HG03575 (cell line): ENCODE measurements around the gene PBRM1.

Experiments used
- ATAC-seq: cut with Tn5 transposase; IDR thresholded peaks from one replicate; pipeline ENCODE4 v1.9.1; 2021; ENCODE audit not compliant: unreplicated experiment, insufficient number of reproducible peaks, low FRiP score; ENCODE audit errors: extremely low read depth

PBRM1 gene

DNA sequence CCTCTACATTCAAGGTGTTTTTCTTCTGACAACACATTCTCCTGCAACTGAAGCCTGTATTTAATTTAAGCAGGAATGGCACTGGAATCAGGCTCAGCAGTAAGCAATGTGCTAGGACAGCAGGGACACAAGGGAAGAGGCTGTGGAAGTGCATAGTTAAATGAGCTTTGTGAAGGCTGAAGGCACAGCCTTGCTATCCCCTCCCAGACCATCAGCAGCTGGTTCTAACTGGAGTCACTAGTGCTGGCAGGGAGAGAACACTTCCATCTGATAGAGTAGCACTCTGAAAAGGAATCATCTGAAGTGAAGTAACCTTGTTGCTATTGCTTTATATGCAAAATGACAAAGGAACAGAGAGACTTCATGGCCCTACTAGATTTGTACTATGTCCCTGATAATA is 134.6 kb downstream of the PBRM1 start:
- ATAC-seq, result no peak

DNA sequence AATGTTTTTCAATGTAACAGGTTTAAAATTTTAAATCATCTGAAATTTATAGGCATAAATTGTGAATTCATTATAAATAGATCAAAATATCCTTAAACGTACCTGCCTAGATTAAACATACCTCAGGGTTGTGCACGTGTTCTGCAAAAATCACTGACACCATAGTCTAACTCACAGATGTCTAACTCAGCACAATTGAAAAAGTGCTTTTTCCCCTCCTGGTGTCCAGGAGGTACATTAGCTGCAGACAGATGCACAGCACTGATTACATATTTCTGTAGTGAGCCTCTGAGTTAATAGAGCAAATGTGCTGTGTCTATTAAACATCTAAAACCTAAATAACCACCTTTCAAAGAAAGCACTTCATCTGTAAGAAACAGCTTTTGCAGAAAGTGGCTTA is 138.6 kb downstream of the PBRM1 start:
- ATAC-seq, result no peak

DNA sequence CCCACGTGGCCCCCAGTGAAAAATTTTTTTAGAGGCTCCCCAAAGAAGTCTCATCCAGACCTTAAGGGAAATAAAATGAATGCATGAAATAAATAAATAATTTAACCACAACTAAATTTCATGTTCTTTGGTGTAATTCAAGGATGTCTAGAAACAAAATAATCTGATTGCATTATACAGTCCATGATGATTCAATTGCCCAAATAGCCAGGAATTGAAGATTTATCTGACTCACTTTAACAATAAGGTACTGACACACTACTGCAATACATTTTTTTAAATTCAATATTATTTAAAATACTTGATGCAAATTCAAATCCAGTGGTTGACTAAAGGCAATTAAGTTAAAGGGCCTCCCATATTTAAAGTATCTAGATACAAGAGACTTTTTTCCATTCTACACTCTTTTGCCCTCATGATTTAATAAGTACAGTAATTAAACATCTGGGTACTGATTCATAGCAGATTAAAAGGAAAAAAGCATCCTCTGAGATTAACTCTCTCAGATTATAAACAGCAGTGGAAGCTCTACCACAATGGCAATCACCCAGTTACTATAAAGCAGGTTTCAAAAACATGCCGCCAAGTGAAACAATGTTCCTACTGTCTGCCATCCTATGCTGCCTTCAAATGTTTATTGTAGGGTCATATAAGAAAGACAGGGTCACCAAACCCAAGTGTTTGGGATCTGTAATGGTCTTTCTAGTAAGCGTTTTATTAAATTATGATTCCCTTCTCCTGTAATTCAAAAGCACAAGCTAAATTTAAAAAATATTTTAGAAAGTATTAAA is 139.4 kb downstream of the PBRM1 start:
- no peak for ATAC-seq

DNA sequence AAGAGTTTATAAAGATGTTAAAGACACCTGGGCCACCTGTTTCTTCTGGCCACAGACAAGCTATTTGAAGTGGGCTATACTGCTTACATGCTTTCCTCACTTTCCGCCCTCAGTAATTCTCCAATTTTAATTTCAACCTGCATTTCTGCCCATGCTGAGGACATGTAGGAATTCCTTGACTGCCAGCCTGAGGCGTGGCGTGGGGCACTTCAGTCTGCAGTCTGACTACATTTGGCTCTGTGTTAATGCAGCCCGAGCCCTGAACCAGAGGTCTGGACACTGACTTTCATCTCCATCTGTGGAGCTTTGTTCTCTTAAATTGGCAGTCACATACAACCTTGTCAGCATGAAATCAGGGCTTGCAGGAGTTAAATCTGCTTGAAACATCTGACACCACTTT is 140.8 kb downstream of the PBRM1 start:
- ATAC-seq, result no peak

DNA sequence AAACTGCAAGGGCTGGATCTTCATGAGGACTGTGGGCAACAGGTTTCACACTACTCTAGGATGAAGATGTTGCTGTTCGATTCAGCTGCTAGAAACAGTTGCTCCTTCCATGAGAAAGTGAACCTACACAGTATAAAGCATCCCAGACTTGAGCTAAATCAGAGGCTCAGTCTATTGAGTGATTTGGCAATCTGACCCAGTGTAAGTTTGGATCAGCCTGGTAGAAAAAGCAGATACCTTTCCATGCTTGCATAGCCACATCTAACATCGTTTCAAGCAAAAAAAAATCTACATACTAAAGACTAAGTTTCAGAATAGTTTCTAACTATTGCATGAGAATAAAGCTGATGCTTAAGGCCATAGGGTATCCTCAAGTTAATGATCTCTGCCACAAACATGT is 144.7 kb downstream of the PBRM1 start:
- ATAC-seq, result no peak

DNA sequence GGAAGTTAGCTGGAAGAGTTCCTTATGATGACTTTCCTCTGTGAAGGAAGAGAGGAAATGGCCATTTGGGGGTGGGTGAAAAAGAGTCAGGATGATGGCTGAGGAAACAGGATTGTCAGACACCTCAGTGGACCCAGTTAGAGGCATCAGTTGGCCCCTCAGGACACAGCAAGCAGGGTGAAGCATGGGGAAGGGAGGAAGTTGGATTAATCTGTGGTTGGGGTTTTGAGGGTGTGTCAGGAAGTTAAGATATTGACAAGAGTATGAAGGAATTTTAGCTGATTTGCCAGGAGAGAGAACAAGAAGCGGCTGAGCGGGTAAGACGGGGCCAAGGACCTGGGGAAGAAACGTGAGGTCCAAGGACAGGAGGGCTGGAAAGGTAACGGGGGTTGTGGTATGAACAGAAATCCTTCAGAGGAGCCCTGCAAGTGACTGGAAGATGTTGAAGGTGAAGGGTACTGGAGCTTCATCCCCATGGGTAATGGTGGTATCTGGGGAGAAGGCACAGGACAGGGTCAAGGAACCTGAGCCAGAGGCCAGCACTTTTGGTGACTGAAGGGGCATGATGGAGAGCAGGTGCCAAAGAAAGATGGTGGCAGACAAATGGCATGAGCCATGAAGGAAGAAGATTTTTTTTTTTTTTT is 146.6 kb downstream of the PBRM1 start:
- no peak for ATAC-seq

DNA sequence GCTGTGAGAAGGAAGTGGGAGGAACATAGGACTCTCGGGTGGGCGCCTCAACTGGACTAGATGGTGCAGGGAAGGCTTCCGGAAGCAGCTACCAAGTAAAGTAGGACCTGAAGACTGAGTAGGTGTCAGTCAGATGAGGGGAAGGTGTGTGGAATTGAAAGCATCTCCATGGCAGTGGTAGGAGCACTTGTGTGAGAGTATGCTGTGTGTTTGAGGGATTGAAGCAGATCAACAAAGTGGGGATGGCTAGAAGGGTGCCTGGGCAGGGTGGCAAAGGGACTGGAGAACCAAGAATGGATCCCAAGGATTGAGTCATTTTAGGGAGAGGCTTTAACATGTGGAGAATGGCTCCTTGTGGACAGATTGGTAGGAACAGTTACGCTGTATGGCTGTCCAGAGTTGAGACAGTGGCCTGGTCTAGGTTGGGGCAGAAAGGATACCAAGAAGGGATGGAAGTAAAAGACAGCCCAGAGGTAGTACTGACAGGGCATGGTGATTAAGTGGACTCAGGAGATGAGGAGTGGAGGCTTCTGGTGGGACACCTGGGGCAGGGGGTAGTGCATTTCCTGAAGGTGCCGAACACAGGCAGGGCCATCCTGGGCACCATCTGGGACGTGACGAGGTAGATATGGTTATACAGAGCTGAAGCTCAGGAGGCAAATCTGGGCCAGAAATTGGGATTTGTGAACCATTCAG is 147.8 kb downstream of the PBRM1 start:
- no peak for ATAC-seq

DNA sequence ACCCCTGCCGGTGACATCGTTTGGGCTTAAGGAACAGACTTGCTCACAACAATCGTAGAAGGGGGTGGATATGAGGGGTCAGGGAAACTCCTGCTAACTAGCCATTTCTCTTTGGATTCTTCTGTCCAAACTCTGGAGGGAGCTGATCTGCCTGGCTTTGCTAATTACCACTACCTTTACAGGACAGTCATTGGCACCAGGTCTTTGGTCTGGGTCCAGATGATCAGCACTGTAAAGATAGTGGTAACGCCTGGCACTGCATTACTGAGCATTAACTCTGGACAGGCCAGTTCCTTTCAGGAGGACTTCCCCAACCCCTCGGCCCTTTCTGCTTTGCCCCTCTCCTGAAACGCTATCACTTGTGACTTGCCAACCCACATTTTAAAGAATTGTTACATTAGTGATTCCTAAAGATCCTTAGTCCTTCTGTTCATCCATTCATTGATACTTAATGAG is 148.5 kb downstream of the PBRM1 start:
- ATAC-seq, result no peak

DNA sequence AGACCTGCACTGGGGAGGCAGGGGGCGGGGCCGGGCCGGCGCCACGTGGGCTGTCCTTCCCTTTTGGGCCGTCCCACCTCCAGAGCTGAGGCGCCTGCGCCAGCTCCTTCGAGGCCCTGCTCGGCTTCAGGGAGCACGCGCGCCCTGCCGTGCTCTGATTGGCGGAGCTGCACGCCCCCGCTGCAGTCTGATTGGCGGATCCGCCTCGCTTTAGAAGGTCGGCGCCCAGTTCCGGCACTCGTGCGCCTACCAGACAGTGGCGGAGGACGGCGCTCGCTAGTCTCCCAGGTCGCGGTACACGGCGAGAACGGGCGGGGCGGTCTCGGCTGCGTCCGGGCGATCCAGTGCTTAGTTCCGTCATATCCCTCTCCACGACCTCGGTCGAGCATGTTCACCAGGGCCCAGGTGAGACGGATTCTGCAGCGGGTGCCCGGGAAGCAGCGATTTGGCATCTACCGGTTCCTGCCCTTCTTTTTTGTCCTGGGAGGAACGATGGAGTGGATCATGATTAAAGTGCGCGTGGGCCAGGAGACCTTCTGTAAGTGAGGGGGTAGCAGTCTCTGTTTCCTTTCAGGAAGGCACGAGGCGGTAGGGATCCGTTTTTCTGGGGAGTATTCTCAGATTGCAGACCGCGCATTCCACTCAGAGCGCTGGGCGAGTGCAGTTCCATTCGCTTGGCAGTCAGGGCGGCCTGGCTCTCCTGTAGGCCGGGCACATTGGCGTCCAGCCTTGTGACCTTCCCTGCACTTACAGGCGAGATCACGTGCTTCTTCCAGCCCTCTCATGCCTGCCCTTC is 149.1 kb downstream of the PBRM1 start, which contains the start of gene UQCC5:
Gene UQCC5, plus strand, starts transcription at position 237 of the 796 bp plus-strand sequence. Its CDS starts 151 bp downstream, at position 388.
- peak; percentile 82 for ATAC-seq

DNA sequence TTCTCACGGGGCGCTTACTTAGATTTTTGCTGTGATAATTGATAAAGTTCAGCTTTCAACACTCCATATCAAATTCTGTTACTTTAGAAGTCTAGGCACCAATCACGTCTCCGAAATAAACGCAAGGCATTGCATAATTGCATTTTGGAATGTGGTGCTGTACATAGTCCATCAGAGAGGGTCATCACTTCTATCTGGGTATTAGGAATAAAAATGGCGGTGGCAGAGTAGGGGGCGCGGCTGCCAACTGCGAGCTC is 149.7 kb downstream of the PBRM1 start:
- no peak for ATAC-seq

DNA sequence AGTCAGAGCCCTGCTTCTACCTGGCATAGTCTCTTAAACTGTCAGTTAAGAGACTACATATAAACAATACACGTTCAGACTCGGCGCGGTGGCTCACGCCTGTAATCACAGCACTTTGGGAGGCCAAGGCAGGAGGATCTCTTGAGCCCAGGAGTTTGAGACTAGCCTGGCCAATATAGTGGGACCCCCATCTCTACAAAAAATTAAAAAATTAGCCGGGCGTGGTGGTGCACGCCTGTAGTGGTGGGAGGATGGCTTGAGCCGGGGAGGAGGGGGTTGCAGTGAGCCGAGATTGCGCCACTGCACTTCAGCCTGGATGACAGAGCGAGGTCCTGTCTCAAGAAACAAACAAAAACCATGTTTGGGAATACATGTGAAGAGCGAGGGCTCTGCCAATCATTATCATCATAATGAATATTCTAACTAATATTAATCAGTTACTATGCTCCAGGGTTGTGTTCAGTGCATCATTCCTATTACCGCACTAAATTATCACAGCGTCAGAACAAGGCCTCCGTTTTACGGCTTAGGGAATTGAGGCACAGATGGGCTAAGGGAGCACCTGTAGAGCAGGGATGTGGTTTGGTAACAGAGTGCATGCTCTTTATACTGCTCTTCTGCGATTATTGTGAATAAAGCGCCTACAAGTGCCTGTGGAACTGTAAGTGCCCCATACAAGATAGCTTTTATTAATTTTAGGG is 150.2 kb downstream of the PBRM1 start:
- no peak for ATAC-seq

DNA sequence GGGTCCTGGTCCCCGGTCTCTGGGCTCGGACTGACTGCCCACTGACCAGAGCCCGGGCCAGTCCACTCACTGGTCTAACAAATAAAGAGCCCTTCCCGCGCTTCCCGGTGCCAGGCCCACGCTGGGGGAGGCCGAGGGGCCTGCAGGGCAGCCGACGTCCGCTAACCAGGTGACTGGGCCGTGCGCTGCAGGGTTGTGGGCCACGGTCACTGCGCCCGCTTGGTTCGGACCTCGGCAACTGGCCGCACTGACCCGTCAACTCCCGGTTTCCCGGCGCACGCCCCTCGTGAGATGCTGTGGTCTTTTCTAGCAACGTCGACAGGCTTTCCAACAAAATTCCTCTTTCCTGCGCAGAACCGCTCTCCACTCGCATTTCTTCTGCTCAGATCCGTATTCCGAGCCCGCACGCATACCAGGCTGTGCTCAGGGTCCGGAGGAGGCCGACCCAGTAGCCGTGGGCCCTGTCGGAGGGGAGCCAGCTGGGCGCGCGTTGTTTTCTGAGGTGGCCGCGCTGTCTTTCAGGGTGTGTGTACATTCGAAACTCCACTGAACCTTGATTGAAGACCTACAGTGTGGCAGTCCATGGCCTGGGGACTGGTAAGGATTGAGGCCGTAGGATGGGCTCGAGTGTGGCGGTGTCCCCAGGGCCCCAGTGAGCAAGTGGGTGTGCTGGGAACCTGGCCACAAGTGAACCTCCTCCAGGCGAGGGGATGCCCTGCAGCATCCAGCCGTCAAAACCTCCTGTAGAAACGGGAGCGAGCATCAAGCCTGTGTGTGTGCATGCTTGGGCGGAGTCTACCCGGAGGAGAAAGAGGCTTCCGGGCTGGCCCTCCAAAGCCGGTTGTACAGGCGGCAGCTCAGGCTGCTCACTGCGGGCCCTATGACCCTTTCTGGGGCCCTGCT is 151.2 kb downstream of the PBRM1 start:
- ATAC-seq, result no peak

DNA sequence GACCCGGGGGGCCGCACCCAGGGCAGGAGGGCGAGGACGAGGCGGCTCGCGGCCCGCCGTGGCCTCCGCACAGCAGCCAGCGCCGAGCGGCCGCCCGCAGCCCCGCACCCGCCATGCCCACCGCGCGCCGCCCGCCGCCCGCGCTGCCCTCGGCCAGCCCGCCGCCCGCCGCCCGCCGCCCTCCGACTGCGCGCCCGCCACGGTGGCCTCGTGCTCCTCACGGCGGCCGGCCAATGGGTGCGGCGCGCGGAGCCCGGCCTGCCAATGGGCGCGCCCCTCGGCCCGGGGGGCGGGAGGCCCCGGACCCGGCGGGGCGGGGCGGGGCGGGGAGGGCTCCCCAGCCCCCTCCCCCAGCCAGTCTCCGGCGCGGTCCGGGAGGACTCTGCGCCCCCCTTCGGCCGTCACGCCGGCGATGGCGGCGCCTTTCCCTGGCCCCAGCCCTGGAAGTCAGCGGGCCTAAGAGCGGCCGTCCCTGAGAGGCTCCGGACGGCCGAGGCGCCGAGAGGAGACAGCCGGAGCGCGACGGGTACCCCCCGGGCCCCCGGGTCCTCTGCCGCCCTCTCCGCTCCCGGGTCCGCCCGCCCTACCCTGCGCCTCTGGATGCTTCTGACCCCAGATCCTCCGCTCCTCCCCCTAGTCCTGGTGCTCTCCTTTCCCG is 152.0 kb downstream of the PBRM1 start, which contains the start of gene NT5DC2:
Gene NT5DC2, minus strand, starts transcription at position 235 of the 658 bp plus-strand sequence. Its CDS starts 120 bp downstream, at position 115.
- ATAC-seq, result no peak

DNA sequence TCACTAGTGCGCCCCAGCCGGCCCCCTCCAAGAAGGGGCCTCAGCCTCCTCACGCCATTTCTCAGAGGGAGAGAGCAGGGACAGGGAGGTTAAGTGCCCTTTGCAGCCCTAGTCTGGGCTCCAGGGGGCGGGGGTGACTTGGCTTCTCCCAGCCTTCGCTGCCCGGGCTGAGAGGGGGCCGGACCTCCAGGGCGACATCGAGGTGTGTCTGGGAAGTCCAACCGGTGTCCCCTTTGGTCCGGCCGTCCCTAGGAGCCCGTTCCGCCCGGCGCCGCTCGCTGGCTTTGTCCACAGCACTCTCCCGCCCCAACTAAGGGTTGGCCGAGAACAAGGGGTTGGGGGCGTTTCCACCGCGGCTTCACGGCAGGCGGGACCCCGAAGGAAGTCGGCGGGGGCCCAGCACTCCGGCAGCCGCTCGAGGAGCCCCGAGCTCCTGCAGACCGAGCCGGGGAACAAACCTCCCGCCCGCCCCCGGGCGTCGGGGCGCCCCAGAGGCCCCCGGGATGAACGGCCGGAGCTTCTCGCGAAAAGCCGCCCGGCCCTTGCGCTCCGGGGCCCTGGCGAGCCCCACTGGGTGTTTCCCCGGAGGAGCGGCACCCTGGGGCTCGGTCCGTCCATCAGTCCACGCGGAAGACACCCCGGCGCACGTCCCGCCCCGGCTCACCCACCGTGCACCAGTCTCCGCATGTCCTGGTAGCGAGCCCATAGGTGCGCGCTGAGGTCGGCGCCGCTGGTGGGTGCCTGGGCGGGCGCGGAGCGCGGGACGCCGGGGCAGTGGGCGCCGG is 152.7 kb downstream of the PBRM1 start:
- ATAC-seq, result no peak

DNA sequence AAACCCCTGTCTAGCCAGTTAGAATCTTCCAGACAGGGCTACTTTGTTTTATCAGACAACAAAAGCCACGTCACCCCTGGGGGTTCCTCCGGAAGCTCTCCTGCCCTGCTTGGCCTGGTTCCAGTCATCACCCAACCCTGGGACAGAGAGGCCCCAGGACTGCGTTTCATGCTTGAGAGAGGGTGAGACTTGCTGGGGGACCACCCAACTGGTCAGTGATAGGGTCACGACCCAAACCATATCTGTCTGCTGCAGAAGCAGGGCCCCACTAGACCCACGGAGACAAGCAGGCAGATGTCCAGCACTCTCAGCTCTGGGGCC is 153.2 kb downstream of the PBRM1 start:
- ATAC-seq, result no peak

DNA sequence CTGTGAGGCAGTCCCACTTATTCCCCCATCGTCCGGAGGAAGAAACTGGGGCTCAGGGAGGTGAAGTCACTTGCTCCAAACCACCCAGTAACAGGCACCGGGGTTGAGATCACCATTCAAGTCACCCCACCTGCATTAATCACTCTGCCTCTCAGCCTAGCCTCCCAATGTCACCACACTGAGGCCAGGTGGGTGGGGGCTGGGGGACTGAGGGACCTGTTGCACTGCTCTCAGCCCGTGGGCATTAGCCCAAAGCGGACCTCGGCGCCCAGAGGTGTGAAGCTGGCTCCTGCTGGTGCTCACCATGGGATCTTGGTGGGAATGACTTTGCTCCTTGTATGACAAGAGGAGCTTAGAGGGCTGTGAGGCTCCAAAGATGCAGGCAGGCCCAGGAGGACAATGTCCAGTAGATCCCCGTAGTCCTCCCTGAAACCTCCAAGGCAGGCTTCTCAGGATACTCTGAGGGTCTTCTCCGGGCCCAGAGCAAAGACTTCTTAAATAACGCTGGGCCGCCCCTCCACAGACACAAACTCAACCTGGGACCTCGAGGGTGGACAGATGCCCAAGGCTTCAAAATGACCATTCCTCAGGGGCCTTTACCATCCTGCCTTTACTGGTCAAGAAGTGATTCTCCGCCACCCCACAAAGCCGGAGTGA is 153.7 kb downstream of the PBRM1 start:
- ATAC-seq, result no peak
